Measurements from ENCODE around the gene BLM.
"Not testable (repeated sequence)": the region's sequence is repeated elsewhere in the genome, so short reads cannot be mapped to it uniquely, and the experiment has no call there.

The BLM gene

GRCh38 chr15:90691982-90692773 lies 25.0 kb upstream of the BLM start:
- DNase-seq = no peak

DNA sequence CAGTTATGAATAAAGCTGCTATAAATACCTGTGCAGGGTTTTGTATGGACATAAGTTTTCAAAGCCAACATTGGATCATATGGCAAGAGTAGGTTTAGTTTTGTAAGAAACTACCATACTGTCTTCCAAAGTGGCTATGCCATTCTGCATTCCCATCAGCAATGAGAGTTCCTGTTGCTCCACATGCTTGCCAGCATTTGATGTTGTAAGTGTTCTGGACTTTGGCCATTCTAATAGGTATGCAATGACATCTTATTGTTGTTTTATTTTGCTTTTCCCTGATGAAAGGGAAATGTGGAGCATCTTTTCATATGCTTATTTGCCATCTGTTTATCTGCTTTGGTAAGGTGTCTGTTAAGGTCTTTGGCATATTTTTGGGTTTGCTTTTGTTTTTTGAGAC lies 22.2 kb upstream of the BLM start:
- no peak for DNase-seq

GRCh38 chr15:90697175-90697574 lies 20.0 kb upstream of the BLM start:
- no peak for DNase-seq

- no peak for DNase-seq
Measured at GRCh38 chr15:90698629-90699028, 18.5 kb upstream of the BLM start.

DNA sequence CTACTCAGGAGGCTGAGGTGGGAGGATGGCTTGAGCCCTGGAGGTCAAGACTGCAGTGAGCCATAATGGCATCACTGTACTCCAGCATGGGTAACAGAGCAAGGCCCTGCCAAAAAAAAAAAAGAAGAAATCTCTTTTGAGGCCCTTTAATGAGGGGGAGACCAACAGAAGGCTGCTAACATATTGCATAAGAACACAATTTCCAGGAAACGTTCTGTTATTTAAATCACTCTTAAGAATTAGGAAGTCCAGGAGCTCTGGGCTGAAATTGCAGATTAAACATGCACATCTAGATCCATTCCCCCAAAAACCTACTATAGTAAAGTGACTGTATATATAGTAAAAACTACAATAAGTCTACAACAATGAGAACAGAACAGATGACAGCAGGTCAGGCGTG lies 16.1 kb upstream of the BLM start:
- no peak for DNase-seq

DNA sequence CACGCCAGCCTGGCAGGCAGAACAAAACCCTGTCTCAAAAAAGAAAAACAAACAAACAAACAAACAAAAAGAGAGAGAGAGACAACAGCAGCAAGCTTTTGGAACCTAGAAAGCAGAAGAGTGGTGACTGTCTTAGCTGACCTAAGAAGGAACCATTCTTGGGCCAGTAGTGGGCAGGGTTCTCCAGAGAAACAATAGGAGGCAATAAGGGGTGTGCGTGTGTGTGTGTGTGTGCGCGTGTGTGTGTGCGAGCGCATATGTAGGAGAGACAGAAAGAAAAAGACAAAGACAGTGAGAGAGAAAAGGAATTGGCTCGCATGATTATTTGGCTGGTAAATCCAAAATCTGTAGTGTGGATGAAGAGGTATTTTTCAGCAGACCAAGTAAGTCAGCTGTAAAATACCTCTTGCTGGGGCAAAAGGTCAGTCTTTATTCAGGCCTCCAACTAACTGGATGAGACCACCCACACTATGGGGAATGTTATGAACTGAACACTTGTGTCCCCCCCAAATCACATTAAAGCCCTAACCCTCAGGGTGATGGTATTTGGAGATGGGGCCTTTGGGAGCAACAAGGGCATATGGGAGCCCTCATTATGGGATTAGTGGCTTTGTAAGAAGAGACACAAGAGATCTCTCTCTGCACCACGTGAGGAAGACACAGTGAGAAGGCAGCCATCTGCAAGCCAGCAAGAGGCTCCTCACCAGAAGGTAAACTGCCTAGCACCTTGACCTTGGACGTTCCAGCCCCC lies 15.1 kb upstream of the BLM start:
- no peak for DNase-seq

- no peak for DNase-seq
Measured at GRCh38 chr15:90703455-90703854, 13.7 kb upstream of the BLM start.

- DNase-seq = no peak
Measured at GRCh38 chr15:90705212-90705611, 11.9 kb upstream of the BLM start.

DNA sequence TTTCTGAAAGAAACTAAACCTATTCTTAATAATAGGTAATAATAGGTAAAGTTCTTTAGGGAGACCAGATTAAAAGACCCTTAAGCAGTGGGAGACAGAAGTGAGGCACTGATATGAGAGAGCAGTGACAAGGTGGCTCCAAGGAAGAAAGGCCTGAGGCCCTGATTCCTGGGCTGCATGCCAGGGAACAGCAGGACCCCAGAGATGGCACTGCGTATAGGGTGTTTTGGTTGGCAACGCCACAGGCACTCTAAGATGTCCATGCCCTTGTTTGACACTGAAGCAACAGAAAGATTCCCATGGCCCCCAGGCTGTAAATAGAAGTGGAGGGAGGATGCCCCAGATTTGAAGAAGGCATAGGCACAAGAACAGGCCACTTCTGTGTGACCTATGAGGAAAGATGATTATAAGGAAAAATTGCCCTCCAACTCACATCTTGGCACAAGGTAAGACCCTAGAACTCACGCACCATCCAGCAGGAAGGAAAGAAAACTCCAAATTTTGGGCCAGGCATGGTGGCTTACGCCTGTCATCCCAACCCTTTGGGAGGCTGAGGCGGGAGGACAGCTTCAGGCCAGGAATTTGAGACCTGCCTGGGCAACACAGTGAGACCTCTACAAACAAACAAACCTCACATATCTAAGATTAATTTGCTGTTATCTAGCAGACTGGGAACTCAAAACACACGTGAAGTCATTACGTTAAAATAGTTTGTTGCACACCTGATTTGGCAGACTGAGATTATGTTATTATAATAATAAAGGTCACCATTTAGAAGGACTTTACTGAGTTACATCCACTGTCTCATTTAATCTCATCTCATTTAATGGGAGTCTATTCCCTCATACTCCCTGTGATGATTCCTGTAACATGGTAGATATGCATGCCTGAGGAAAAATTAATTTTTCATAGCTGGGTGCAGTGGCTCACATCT lies 10.5 kb upstream of the BLM start:
- DNase-seq = no peak

DNA sequence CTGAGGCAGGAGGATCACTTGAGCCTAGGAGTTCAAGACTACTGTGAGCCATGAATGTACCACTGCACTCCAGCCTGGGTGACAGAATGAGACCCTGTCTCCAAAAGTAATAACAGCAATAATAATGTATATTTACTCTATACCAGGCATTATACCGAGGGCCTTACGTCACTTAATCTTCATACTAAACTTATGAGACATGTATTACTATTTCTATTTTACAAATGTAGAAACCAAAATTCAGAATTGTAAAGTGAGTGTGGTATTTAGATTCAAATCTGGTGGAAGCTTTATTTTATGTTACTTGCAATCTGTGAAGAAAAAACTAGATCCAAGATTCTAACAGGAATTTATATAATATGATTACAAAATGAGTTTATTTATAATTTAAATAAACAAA lies 9.7 kb upstream of the BLM start:
- DNase-seq = no peak

DNA sequence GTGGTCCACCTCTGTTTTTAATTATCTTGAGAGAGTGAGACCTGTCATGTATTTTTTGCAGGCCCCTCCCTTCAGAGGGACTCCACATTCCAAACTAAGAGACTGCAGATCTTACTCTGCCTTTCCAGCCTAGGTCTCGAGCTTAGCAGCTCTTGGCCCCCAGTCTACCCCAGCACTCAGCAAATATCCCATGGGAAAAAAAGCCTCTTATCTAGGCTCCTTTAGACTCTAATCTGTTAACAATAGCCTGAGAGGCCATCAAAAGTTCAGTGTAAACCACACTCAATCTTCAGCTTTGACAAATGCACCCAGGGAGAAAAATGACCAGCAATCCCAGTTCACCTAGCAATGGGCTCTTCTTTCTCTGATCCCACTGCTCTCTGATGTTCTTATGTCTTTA lies 8.6 kb upstream of the BLM start:
- DNase-seq = no peak

DNA sequence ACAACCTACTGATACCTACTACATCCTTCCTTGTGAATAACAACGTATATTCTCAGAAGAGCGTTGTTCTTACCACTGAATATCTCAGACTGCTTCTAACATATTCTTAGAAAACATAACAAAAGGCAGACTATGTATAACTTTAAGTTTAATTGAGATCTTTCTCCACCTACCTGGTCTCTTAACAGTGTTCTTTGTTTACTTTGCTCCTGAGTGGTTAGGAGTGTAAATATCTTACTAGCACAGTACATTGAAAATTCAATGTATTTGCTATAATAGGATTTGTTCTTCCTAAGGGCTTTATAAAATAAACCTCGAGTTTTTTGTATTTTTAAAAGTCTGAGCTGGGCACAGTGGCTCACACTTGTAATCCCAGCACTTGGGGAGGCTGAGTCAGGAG lies 7.9 kb upstream of the BLM start:
- DNase-seq = no peak

- DNase-seq = no peak
Measured at GRCh38 chr15:90710436-90711027, 6.6 kb upstream of the BLM start.

DNA sequence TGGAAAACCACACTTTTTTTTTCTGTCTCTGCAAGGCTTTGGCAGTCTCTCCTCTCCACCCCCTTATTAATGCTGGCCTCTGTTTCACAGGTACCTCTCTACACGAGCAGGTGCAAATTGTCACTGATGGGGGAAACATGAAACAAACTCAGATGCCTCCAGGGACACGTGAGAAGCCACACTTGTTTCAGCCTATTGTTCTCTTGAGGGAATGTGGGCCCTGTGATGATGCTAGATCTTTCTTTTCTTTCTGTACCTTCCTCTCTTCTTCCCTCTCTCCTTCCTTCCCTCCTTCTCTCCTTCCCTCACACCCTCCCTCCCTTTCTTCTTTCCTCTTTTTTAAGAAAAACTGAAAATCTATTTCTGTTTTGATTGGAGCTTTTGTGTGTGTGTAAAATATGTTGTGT lies 5.7 kb upstream of the BLM start:
- DNase-seq = no peak

- no peak for DNase-seq
Measured at GRCh38 chr15:90711842-90712241, 5.3 kb upstream of the BLM start.

DNA sequence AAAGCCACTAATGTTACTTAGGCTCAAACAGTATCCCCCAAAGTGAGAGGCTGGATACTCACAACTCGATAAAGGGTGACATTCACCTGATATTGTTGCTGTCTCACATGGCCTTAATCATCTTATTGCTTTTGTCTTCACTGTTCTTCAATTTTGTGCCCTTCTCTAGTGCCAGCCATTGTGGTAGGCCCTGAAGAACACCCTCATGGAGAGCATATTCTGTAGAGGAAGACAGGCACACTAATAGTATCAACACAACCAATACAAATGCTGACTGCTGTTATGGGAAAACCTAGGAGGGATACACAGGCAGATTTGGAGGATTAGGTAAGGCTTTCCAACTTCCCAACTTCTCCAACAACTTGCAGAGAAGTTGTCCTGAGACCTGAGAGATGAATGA lies 4.1 kb upstream of the BLM start:
- DNase-seq = no peak

GRCh38 chr15:90716317-90716975 lies 700 bp upstream of the BLM start:
- no peak for DNase-seq

GRCh38 chr15:90718232-90718631 lies 1.1 kb downstream of the BLM start:
- no peak for DNase-seq

DNA sequence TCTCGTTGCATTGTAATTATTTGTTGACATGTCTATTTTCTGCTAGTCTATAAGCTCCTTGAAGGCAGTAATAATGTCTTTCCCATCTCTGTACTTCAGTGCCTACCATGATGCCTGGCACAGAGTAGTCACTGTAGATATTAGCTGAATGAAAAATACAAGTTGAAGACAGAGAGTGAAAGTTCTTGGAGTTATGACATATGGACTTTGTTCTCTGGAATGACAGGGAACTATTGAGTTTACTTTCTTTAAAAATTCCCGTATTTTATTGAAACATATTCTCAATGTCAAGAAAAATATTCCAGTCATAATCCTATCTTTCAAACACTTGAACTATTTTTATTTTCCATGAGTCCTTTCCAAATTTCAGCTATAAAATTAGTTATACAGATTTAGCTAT lies 3.0 kb downstream of the BLM start:
- no peak for DNase-seq

- no peak for DNase-seq
Measured at GRCh38 chr15:90729261-90729660, 12.1 kb downstream of the BLM start.

GRCh38 chr15:90730290-90730689 lies 13.1 kb downstream of the BLM start:
- DNase-seq = no peak

DNA sequence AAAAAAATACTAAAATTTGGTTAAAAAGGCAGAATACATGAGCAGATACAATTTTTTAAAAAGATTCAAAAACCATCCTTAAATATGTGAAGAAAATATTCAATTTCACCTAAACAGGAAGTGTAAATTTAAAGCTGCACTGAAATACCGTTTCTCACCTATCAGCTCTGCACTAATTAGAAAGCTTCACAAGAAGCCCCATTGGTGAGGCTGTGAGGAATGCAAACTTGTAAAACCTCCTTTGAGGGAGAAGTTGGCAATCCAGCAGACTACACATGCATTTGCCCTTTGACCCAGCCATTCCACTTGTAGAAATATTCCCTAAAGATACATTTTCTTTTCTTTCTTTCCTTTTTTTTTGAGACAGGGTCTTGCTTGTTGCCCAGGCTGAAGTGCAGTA lies 18.8 kb downstream of the BLM start:
- no peak for DNase-seq

DNA sequence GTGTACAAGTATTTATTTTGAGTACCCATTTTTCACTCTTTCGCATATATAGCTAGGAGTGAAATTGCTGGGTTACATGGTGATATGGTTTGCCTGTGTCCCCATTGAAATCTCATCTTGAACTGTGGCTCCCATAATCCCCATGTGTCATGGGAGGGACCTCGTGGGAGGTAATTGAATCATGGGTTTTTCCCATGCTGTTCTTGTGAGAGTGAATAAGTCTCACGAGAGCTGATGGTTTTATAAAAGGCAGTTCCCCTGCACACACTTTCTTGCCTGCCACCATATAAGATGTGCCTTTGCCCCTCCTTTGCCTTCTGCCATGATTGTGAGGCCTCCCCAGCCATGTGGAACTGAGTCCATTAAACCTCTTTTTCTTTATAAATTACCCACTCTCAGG lies 23.4 kb downstream of the BLM start:
- DNase-seq = not testable (repeated sequence)

All from NCI-H748 treated with DMSO at 0.1 percent for 48 hours (cell line).